Spleen (tissue), 7 donors: ENCODE measurements around the gene UST.

ENCODE experiments used
- CTCF ChIP-seq, 11 experiments: fragments of 200-600 bp in 7 of 11; fragments of 450-650 bp in 4 of 11; sonication (generic) in 4 of 11; IDR thresholded peaks in 8 of 11; conservative IDR thresholded peaks in 3 of 11; 1 replicate in 7 of 11; 2 replicates in 4 of 11; pipeline versions ENCODE4 v1.4.0 to v1.8.0; 2016 to 2021; ENCODE audit warnings: antibody characterized with exemption in 11 of 11, inconsistent platforms in 4 of 11, mild to moderate bottlenecking in 1 of 11
- POLR2A ChIP-seq, 3 donors: fragments of 450-650 bp; IDR thresholded peaks; one replicate each; pipeline ENCODE4 v1.5.1; 2017; ENCODE audit warnings: antibody characterized with exemption in 3 of 3, mild to moderate bottlenecking in 1 of 3
- donor health status: DM: no; HTN: no; CAD: no; lungs with moderate emphysema.
- donor health status: DM: no; HTN: no; CAD: no.
- donor health status: DM: no; HTN: no; CAD: no.

- no peak for TF ChIP-seq CTCF (IDR thresholded peaks at IDR 0.05 in 8 of 11, conservative IDR thresholded peaks at IDR 0.05 in 3 of 11)
- no peak for TF ChIP-seq POLR2A (IDR thresholded peaks at IDR 0.05)
Measured at GRCh38 chr6:149003560-149003959, 256.7 kb downstream of the UST start.
